K562 (cell line): ENCODE results near the gene BCL2L13. TPM values are rescaled to one million over a fixed set of nuclear protein-coding genes. Genes with fewer than 3 reads are reported as not detected.
A peak's percentile ranks its signal among the peaks of the same experiment; 100 is the strongest.

Source experiments
- ARNT ChIP-seq, 2 experiments: fragments of 450-650 bp; IDR thresholded peaks; 2 replicates each; pipeline ENCODE4 v1.6.1; 2016; ENCODE audit warnings: mild to moderate bottlenecking in 1 of 2
- BMI1 ChIP-seq: fragments of 150-350 bp; IDR thresholded peaks from 2 replicates; pipeline ENCODE4 v1.6.1; 2014; ENCODE audit warnings: low read length
- BRD4 ChIP-seq: fragments of 200-600 bp; sonication (generic); IDR thresholded peaks from 2 replicates; pipeline ENCODE4 v1.6.1; 2017; ENCODE audit warnings: inconsistent platforms
- C11orf30 ChIP-seq: fragments of 450-650 bp; IDR thresholded peaks from 2 replicates; pipeline ENCODE4 v1.6.1; 2016; ENCODE audit warnings: low read depth, mild to moderate bottlenecking
- CHD1 ChIP-seq: fragments of 200-600 bp; sonication (generic); IDR thresholded peaks from one replicate; pipeline ENCODE4 v1.6.1; 2012; ENCODE audit warnings: mild to moderate bottlenecking, moderate library complexity, low read length, inconsistent platforms
- GABPB1 ChIP-seq: sonication (generic); formaldehyde crosslinking; IDR thresholded peaks from 2 replicates; pipeline ENCODE4 v1.8.0; 2022; ENCODE audit warnings: mild to moderate bottlenecking, missing genetic modification reagents
- HMGN3 ChIP-seq: IDR thresholded peaks from 2 replicates; pipeline ENCODE4 v1.6.1; 2011; ENCODE audit warnings: borderline replicate concordance, low read depth, mild to moderate bottlenecking, mixed read lengths, low read length; ENCODE audit not compliant: insufficient read length; ENCODE audit errors: extremely low read depth
- KDM1A ChIP-seq, 2 experiments: fragments of 450-650 bp; IDR thresholded peaks; 2 replicates each; pipeline ENCODE4 v1.6.1; 2016; ENCODE audit warnings: mild to moderate bottlenecking in 2 of 2
- KLF13 ChIP-seq: fragments of 450-650 bp; IDR thresholded peaks from 2 replicates; pipeline ENCODE4 v1.6.1; 2016; ENCODE audit warnings: missing genetic modification characterization, low read depth, mild to moderate bottlenecking, missing compliant biosample characterization, moderate library complexity, borderline replicate concordance
- MAZ ChIP-seq, 2 experiments: fragments of 450-650 bp in 1 of 2; sonication (generic) in 1 of 2; formaldehyde crosslinking; IDR thresholded peaks in 1 of 2; conservative IDR thresholded peaks in 1 of 2; 2 replicates each; pipeline versions ENCODE4 v1.4.0 to v1.5.0; 2020; ENCODE audit warnings: mild to moderate bottlenecking in 1 of 2, missing genetic modification reagents in 1 of 2
- PCBP1 ChIP-seq: fragments of 200-400 bp; formaldehyde crosslinking; IDR thresholded peaks from 2 replicates; pipeline ENCODE4 v1.6.1; 2018; ENCODE audit warnings: mild to moderate bottlenecking, low read depth, low read length; ENCODE audit not compliant: poor library complexity, severe bottlenecking
- POLR2AphosphoS2 ChIP-seq: IDR thresholded peaks from 2 replicates; pipeline ENCODE4 v1.6.1; 2012; ENCODE audit warnings: low read length, improper control_type of control experiment
- PRPF4 ChIP-seq: fragments of 200-400 bp; formaldehyde crosslinking; IDR thresholded peaks from one replicate; pipeline ENCODE4 v1.6.1; 2017; ENCODE audit warnings: low read length, low read depth, mild to moderate bottlenecking; ENCODE audit not compliant: insufficient read depth, poor library complexity, severe bottlenecking
- RAD51 ChIP-seq: fragments of 450-650 bp; IDR thresholded peaks from 2 replicates; pipeline ENCODE4 v1.7.1; 2016; ENCODE audit warnings: low read depth, mild to moderate bottlenecking, borderline replicate concordance
- RHOXF2B ChIP-seq: fragments of 250-450 bp; sonication (Bioruptor Pico); conservative IDR thresholded peaks from 2 replicates; pipeline ENCODE4 v1.5.1; 2021
- SMAD3 ChIP-seq: fragments of 450-650 bp; formaldehyde crosslinking; conservative IDR thresholded peaks from 2 replicates; pipeline ENCODE4 v1.4.0; 2020; ENCODE audit warnings: mild to moderate bottlenecking
- SMAD4 ChIP-seq: fragments of 250-450 bp; sonication (Bioruptor Pico); conservative IDR thresholded peaks from 2 replicates; pipeline ENCODE4 v1.8.0; 2021; ENCODE audit warnings: inconsistent platforms, mild to moderate bottlenecking, moderate library complexity
- TRIM28 ChIP-seq: fragments of 450-650 bp; IDR thresholded peaks from 2 replicates; pipeline ENCODE4 v1.6.1; 2017
- ZFP30 ChIP-seq: fragments of 250-450 bp; sonication (Bioruptor Pico); IDR thresholded peaks from 2 replicates; pipeline ENCODE4 v1.8.0; 2022; ENCODE audit warnings: moderate library complexity, mild to moderate bottlenecking, inconsistent platforms, borderline replicate concordance
- ZNF146 ChIP-seq: IDR thresholded peaks from one replicate; pipeline ENCODE4 v1.6.1; 2018; ENCODE audit warnings: missing compliant biosample characterization; ENCODE audit not compliant: unreplicated experiment
- ZNF184 ChIP-seq: sonication (generic); formaldehyde crosslinking; IDR thresholded peaks from 2 replicates; pipeline ENCODE4 v1.5.0; 2020; ENCODE audit warnings: missing genetic modification reagents
- ZNF408 ChIP-seq: fragments of 250-450 bp; sonication (Bioruptor Pico); IDR thresholded peaks from 2 replicates; pipeline ENCODE4 v1.4.0; 2020; ENCODE audit warnings: low read depth, mild to moderate bottlenecking, moderate library complexity
- ZNF75A ChIP-seq: fragments of 450-650 bp; formaldehyde crosslinking; IDR thresholded peaks from 2 replicates; pipeline ENCODE4 v1.4.0; 2020; ENCODE audit warnings: mild to moderate bottlenecking
- polyA plus RNA-seq, 8 experiments: library from polyadenylated mRNA; depleted of rRNA in 4 of 8; stranded (reverse) in 5 of 8; unstranded in 3 of 8; fragments of >200 nt; fragmentation: Nextera tagmentation in 2 of 8; fragmentation: Illumina TruSeq in 1 of 8; extraction: Ambion mirVana in 2 of 8; extraction: Trizol in 1 of 8; gene quantifications; 2 replicates each; pipeline versions ENCODE4 v1.2.1 to v1.2.3, GENCODE V29; 2011 to 2014; ENCODE audit warnings: inconsistent platforms in 1 of 8, missing spikeins in 1 of 8
- total RNA-seq, 7 experiments: library from RNA; depleted of rRNA in 6 of 7; stranded (reverse); fragments of >200 nt in 6 of 7; fragmentation: Illumina TruSeq in 2 of 7; extraction: Trizol in 2 of 7; gene quantifications; 2 replicates each; pipeline versions ENCODE4 v1.2.1 to v1.2.3, GENCODE V29; 2011 to 2021; ENCODE audit warnings: low replicate concordance in 1 of 7
- TF ChIP-seq, protein P1 (sequence below): fragments of 450-650 bp; IDR thresholded peaks from 2 replicates; pipeline ENCODE4 v1.6.1; 2017; ENCODE audit warnings: antibody characterized with exemption, mild to moderate bottlenecking
- TF ChIP-seq, protein P2 (sequence below): fragments of 250-450 bp; sonication (Bioruptor Pico); IDR thresholded peaks from 2 replicates; pipeline ENCODE4 v1.8.0; 2021; ENCODE audit warnings: moderate library complexity, mild to moderate bottlenecking, inconsistent platforms
- TF ChIP-seq, protein P3 (sequence below): fragments of 250-450 bp; sonication (Bioruptor Pico); IDR thresholded peaks from 2 replicates; pipeline ENCODE4 v1.4.0; 2020

BCL2L13 gene
- total and polyA plus RNA-seq, 9 of the 15 experiments (the other 6 are each of a cell fraction or from before 2014, with no cell fraction given), result 41.5 to 63.4 (median 56.5) TPM

DNA sequence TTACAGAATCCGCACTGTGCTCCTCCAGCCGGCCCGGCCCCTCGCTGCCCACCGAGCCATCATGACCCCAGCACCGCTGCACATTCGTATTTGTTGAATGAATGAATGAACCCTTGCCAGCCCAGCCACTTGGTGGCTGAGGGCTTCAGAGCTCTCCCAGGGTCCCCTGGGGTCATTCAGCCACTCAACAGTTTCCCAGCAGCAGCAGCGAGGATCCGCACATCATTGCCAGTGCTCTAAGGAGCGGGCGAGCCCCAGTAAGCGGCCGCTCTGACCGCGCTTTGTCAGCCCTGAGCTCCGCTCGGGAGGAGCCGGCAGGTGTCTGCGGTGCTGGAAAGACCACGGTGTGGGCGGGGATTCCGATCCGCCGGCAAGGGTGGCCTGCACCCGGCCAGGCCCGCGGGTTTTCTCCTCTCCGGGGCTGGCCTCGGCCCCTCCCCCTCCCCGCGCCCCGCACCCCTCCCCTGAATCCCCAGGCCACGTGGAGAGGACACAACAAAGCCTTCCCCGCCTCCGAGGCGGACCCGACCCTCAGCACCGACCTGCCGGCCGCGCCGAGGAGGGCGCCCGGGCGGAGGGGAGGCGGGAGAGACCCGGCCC, 135.1 kb downstream of the BCL2L13 start (continued):
- TF ChIP-seq, protein P1, sequence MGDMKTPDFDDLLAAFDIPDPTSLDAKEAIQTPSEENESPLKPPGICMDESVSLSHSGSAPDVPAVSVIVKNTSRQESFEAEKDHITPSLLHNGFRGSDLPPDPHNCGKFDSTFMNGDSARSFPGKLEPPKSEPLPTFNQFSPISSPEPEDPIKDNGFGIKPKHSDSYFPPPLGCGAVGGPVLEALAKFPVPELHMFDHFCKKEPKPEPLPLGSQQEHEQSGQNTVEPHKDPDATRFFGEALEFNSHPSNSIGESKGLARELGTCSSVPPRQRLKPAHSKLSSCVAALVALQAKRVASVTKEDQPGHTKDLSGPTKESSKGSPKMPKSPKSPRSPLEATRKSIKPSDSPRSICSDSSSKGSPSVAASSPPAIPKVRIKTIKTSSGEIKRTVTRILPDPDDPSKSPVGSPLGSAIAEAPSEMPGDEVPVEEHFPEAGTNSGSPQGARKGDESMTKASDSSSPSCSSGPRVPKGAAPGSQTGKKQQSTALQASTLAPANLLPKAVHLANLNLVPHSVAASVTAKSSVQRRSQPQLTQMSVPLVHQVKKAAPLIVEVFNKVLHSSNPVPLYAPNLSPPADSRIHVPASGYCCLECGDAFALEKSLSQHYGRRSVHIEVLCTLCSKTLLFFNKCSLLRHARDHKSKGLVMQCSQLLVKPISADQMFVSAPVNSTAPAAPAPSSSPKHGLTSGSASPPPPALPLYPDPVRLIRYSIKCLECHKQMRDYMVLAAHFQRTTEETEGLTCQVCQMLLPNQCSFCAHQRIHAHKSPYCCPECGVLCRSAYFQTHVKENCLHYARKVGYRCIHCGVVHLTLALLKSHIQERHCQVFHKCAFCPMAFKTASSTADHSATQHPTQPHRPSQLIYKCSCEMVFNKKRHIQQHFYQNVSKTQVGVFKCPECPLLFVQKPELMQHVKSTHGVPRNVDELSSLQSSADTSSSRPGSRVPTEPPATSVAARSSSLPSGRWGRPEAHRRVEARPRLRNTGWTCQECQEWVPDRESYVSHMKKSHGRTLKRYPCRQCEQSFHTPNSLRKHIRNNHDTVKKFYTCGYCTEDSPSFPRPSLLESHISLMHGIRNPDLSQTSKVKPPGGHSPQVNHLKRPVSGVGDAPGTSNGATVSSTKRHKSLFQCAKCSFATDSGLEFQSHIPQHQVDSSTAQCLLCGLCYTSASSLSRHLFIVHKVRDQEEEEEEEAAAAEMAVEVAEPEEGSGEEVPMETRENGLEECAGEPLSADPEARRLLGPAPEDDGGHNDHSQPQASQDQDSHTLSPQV, result no peak
- no peak for TF ChIP-seq C11orf30
- TF ChIP-seq ZNF408 (CRISPR knock-in tag), result no peak
- no peak for TF ChIP-seq GABPB1 (CRISPR knock-in tag)
- TF ChIP-seq RHOXF2B (CRISPR knock-in tag), result no peak
- no peak for TF ChIP-seq ZNF75A (CRISPR knock-in tag)
- no peak for TF ChIP-seq BRD4
- TF ChIP-seq HMGN3, result peak; percentile 41
- TF ChIP-seq, protein P2, sequence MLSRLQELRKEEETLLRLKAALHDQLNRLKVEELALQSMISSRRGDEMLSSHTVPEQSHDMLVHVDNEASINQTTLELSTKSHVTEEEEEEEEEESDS, result no peak
- 0 out of 4 replicates have a peak, but pooled peaks of 1 of the 2 experiments have one; percentile 21 for TF ChIP-seq MAZ (CRISPR knock-in tag; conservative IDR thresholded peaks at IDR 0.05 in 1 of 2, IDR thresholded peaks at IDR 0.05 in 1 of 2)
- TF ChIP-seq, protein P3, sequence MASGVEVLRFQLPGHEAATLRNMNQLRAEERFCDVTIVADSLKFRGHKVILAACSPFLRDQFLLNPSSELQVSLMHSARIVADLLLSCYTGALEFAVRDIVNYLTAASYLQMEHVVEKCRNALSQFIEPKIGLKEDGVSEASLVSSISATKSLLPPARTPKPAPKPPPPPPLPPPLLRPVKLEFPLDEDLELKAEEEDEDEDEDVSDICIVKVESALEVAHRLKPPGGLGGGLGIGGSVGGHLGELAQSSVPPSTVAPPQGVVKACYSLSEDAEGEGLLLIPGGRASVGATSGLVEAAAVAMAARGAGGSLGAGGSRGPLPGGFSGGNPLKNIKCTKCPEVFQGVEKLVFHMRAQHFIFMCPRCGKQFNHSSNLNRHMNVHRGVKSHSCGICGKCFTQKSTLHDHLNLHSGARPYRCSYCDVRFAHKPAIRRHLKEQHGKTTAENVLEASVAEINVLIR (CRISPR knock-in tag), result no peak
- 0 out of 4 replicates have a peak, but pooled peaks of 1 of the 2 experiments have one; percentile 5 for TF ChIP-seq KDM1A (IDR thresholded peaks at IDR 0.05)
- no peak for TF ChIP-seq PRPF4
- no peak for TF ChIP-seq SMAD4 (CRISPR knock-in tag)
- no peak for TF ChIP-seq POLR2AphosphoS2
- TF ChIP-seq SMAD3 (CRISPR knock-in tag), result no peak
- TF ChIP-seq ZNF146 (CRISPR knock-in tag), result no peak
- no peak for TF ChIP-seq ZNF184 (CRISPR knock-in tag)
- peak; percentile 74 for TF ChIP-seq CHD1
- TF ChIP-seq TRIM28, result no peak
- TF ChIP-seq ARNT (IDR thresholded peaks at IDR 0.05), result no peak
- no peak for TF ChIP-seq RAD51
- TF ChIP-seq PCBP1, result peak; percentile 80
- TF ChIP-seq KLF13 (tag), result no peak
- no peak for TF ChIP-seq BMI1
- TF ChIP-seq ZFP30 (CRISPR knock-in tag), result no peak
